ENCODE measurements around the gene CLDN34. TPM values are rescaled to one million over a fixed set of nuclear protein-coding genes. Genes with fewer than 3 reads are reported as not detected.

Gene CLDN34, protein sequence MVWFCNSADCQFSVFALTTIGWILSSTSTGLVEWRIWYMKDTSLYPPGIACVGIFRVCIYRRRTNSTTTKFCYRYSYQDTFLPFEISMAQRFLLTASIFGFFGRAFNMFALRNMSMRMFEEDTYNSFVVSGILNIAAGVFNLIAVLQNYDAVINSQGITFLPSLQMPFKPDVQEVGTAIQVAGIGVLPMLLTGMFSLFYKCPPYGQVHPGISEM
- polyA plus RNA-seq (2013, experiment 1 of 2): 0.15 TPM
- polyA plus RNA-seq (2013, experiment 2 of 2): 0.04 TPM

DNA sequence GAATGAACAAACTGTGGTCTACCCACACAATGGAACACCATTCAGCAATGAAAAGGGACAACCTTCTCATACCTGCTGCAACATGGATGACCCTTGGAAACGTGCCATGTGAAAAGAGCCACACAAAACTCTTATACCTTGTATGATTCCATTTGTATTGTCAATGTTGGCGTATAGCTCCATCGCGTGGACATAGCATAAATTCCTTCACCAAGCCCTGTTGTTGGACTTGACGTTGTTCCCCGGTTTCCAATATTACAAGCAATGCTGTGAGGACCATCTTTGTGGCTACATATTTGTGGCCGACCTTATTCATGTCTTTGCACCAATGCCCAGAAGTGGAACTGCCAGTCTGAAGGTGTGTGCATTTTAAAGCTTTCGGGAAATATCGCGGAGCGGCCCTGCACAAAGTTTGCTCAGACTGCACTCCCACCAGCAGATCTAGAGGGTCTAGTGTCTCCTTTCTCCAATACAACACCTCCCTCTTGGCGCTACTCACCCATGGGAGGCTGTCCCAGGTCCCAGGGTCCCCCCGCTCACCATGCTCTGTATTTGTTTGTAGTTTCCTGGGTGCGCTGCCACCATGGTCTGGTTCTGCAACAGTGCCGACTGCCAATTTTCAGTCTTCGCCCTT, at the start of gene CLDN34:
TSS of gene CLDN34 (plus strand) at position 584 of the 634 bp plus-strand sequence. CDS start at position 584, 0 bp downstream.
- no peak within 1 kb of the TSS for H3K4me3 ChIP-seq (ENCODE audit: insufficient read depth in 1 of 2, low read depth in 1 of 2, low read length in 2 of 2)
- H3K4me2 ChIP-seq (ENCODE audit: low read length, poor library complexity, severe bottlenecking): no peak within 1 kb of the TSS
- 94% methylated on average over 16 of the region's 16 CpGs for WGBS
- H3K27me3 ChIP-seq (ENCODE audit: control insufficient read depth in 1 of 2, insufficient read depth in 1 of 2, low read length in 2 of 2): no peaks in the 10 kb centered on the region
- no peak within 1 kb of the TSS for H2AK5ac ChIP-seq (ENCODE audit: low read length, severe bottlenecking)
- no peak within 1 kb of the TSS for H3K14ac ChIP-seq (ENCODE audit: low read length in 2 of 2)
- DNase-seq: no peak
- no peak within 1 kb of the TSS for H3K23ac ChIP-seq (ENCODE audit: low read length in 2 of 2)
- H4K8ac ChIP-seq (ENCODE audit: low read length): no peak within 1 kb of the TSS
- H2BK120ac ChIP-seq (ENCODE audit: low read depth, low read length): no peak within 1 kb of the TSS
- H3K9me3 ChIP-seq (ENCODE audit: control insufficient read depth, low read length): no peaks in the 10 kb centered on the region
- H2BK5ac ChIP-seq (ENCODE audit: low read depth, low read length, poor library complexity, severe bottlenecking): no peak within 1 kb of the TSS
- H3K79me1 ChIP-seq (replicated peaks; ENCODE audit: low read length, poor library complexity, severe bottlenecking): no peaks in the 10 kb centered on the region
- H2BK12ac ChIP-seq (ENCODE audit: low read length in 2 of 2): no peak within 1 kb of the TSS
- H4K91ac ChIP-seq (ENCODE audit: low read length): no peak within 1 kb of the TSS
- no peak within 1 kb of the TSS for H3K27ac ChIP-seq (ENCODE audit: low read length, poor library complexity, severe bottlenecking)
- no peak within 1 kb of the TSS for H3K9ac ChIP-seq (ENCODE audit: low read length)
- H2AFZ ChIP-seq (ENCODE audit: low read depth, low read length): no peak within 1 kb of the TSS
- no peak within 1 kb of the TSS for H3K4ac ChIP-seq (ENCODE audit: low read depth in 1 of 2, low read length in 2 of 2)
- H3K18ac ChIP-seq (ENCODE audit: low read depth in 1 of 2, low read length in 2 of 2): no peak within 1 kb of the TSS
- H2BK15ac ChIP-seq (ENCODE audit: low read depth, poor library complexity, severe bottlenecking): no peak within 1 kb of the TSS
- no peaks in the 10 kb centered on the region for H3K4me1 ChIP-seq (ENCODE audit: control insufficient read depth, insufficient read depth, low read depth, low read length)
- H3K36me3 ChIP-seq (ENCODE audit: control insufficient read depth in 1 of 2, insufficient read depth in 2 of 2, low read depth in 1 of 2, low read length in 2 of 2): peaks cover 0 to 4% of the 10 kb centered on the region in 2 experiments

DNA sequence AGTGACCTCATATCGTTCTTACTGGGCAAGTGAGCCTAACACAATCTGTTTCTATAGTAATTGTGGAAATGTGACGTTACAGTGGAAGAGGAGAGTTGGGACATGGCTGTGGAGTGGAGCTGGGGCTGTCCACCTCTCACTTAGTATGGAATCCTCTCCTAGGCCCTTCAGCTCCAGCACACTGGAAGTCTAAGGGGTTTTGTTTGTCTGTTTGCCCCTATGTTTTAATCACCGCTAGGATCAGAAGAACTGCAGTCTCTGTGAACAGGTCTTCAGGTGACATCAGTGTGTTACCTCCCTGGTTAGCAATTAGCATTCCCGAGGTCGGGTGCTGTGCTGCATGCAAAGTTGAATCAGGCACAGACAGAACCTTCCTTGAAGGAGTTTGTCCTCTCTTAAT, 49.3 kb upstream of the CLDN34 start:
- H3K27ac ChIP-seq (ENCODE audit: low read length, poor library complexity, severe bottlenecking): no peak overlapping the region
- no peaks in the 10 kb centered on the region for H3K36me3 ChIP-seq (ENCODE audit: control insufficient read depth in 1 of 2, insufficient read depth in 2 of 2, low read depth in 1 of 2, low read length in 2 of 2)
- no peak overlapping the region for H2BK120ac ChIP-seq (ENCODE audit: low read depth, low read length)
- H3K23ac ChIP-seq (ENCODE audit: low read length in 2 of 2): no peak overlapping the region
- H3K4me2 ChIP-seq (ENCODE audit: low read length, poor library complexity, severe bottlenecking): no peak overlapping the region
- no peak overlapping the region for H2BK12ac ChIP-seq (ENCODE audit: low read length in 2 of 2)
- H3K79me1 ChIP-seq (replicated peaks; ENCODE audit: low read length, poor library complexity, severe bottlenecking): peaks cover 3% of the 10 kb centered on the region
- no peak overlapping the region for H2AK5ac ChIP-seq (ENCODE audit: low read length, severe bottlenecking)
- no peak overlapping the region for H2AFZ ChIP-seq (ENCODE audit: low read depth, low read length)
- H2BK5ac ChIP-seq (ENCODE audit: low read depth, low read length, poor library complexity, severe bottlenecking): no peak overlapping the region
- no peak overlapping the region for H4K8ac ChIP-seq (ENCODE audit: low read length)
- H4K91ac ChIP-seq (ENCODE audit: low read length): no peak overlapping the region
- no peak overlapping the region for H3K4me3 ChIP-seq (ENCODE audit: insufficient read depth in 1 of 2, low read depth in 1 of 2, low read length in 2 of 2)
- peaks cover 3% of the 10 kb centered on the region for H3K4me1 ChIP-seq (ENCODE audit: control insufficient read depth, insufficient read depth, low read depth, low read length)
- H3K18ac ChIP-seq (ENCODE audit: low read depth in 1 of 2, low read length in 2 of 2): no peak overlapping the region
- no peak for DNase-seq
- no peak overlapping the region for H3K9ac ChIP-seq (ENCODE audit: low read length)
- 98% methylated on average over 3 of the region's 5 CpGs for WGBS
- H3K27me3 ChIP-seq (ENCODE audit: control insufficient read depth in 1 of 2, insufficient read depth in 1 of 2, low read length in 2 of 2): peaks cover 0 to 20% of the 10 kb centered on the region in 2 experiments
- peaks cover 4% of the 10 kb centered on the region for H3K9me3 ChIP-seq (ENCODE audit: control insufficient read depth, low read length)
- H3K4ac ChIP-seq (ENCODE audit: low read depth in 1 of 2, low read length in 2 of 2): no peak overlapping the region
- no peak overlapping the region for H2BK15ac ChIP-seq (ENCODE audit: low read depth, poor library complexity, severe bottlenecking)
- H3K14ac ChIP-seq (ENCODE audit: low read length in 2 of 2): no peak overlapping the region

DNA sequence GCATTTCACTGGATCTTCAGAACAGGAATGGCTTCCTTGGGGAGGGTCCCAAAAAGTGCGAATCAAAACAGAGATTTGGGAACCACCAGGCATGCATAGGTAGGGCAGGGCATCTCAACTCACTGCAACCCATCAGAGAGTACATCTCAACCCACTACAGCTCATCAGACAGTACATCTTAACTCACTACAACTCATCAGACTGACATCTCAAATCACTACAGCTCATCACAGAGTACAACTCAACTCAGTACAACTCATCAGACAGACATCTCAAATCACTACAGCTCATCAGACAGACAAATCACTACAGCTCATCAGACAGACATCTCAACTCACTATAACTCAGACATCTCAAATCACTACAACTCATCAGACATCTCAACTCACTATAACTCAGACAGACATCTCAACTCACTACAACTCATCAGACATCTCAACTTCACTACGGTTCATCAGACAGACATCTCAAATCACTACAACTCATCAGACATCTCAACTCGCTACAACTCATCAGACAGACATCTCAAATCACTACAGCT, 47.5 kb upstream of the CLDN34 start:
- no peak overlapping the region for H2AFZ ChIP-seq (ENCODE audit: low read depth, low read length)
- no peak overlapping the region for H2BK5ac ChIP-seq (ENCODE audit: low read depth, low read length, poor library complexity, severe bottlenecking)
- peaks cover 3% of the 10 kb centered on the region for H3K4me1 ChIP-seq (ENCODE audit: control insufficient read depth, insufficient read depth, low read depth, low read length)
- H4K8ac ChIP-seq (ENCODE audit: low read length): no peak overlapping the region
- H3K4me2 ChIP-seq (ENCODE audit: low read length, poor library complexity, severe bottlenecking): no peak overlapping the region
- 98% methylated on average over 3 of the region's 3 CpGs for WGBS
- no peak overlapping the region for H4K91ac ChIP-seq (ENCODE audit: low read length)
- H3K9ac ChIP-seq (ENCODE audit: low read length): no peak overlapping the region
- no peak overlapping the region for H2AK5ac ChIP-seq (ENCODE audit: low read length, severe bottlenecking)
- no peak overlapping the region for H3K23ac ChIP-seq (ENCODE audit: low read length in 2 of 2)
- no peak overlapping the region for H2BK15ac ChIP-seq (ENCODE audit: low read depth, poor library complexity, severe bottlenecking)
- H3K4me3 ChIP-seq (ENCODE audit: insufficient read depth in 1 of 2, low read depth in 1 of 2, low read length in 2 of 2): no peak overlapping the region
- no peak overlapping the region for H3K18ac ChIP-seq (ENCODE audit: low read depth in 1 of 2, low read length in 2 of 2)
- no peaks in the 10 kb centered on the region for H3K36me3 ChIP-seq (ENCODE audit: control insufficient read depth in 1 of 2, insufficient read depth in 2 of 2, low read depth in 1 of 2, low read length in 2 of 2)
- peaks cover 4% of the 10 kb centered on the region for H3K9me3 ChIP-seq (ENCODE audit: control insufficient read depth, low read length)
- no peak overlapping the region for H3K14ac ChIP-seq (ENCODE audit: low read length in 2 of 2)
- H3K4ac ChIP-seq (ENCODE audit: low read depth in 1 of 2, low read length in 2 of 2): no peak overlapping the region
- no peak for DNase-seq
- H3K27me3 ChIP-seq (ENCODE audit: control insufficient read depth in 1 of 2, insufficient read depth in 1 of 2, low read length in 2 of 2): peaks cover 0 to 14% of the 10 kb centered on the region in 2 experiments
- H2BK120ac ChIP-seq (ENCODE audit: low read depth, low read length): no peak overlapping the region
- no peak overlapping the region for H2BK12ac ChIP-seq (ENCODE audit: low read length in 2 of 2)
- no peak overlapping the region for H3K27ac ChIP-seq (ENCODE audit: low read length, poor library complexity, severe bottlenecking)
- peaks cover 1% of the 10 kb centered on the region for H3K79me1 ChIP-seq (replicated peaks; ENCODE audit: low read length, poor library complexity, severe bottlenecking)

DNA sequence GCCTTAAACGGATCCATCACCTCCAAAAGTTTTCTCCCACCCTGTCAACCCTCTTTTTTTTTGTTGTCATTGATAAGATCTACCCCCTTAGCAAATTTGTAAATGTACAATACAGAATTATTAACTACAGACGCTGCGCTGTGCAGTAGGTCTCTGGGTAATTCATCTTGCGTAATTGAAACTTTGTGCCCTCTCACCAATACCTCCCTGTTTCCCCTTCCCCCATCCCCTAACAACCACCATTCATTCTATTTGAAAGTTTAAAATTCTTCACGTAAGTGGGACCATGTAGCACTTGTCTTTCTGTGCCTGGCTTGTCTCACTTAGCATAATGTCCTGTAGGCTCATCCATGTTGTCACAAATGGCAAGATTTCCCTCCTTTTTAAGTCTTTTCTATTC, 45.8 kb upstream of the CLDN34 start:
- H3K14ac ChIP-seq (ENCODE audit: low read length in 2 of 2): no peak overlapping the region
- H2BK12ac ChIP-seq (ENCODE audit: low read length in 2 of 2): no peak overlapping the region
- H3K9me3 ChIP-seq (ENCODE audit: control insufficient read depth, low read length): peaks cover 4% of the 10 kb centered on the region
- no peak for DNase-seq
- H2BK120ac ChIP-seq (ENCODE audit: low read depth, low read length): no peak overlapping the region
- 98% methylated on average over 5 of the region's 5 CpGs for WGBS
- peaks cover 1% of the 10 kb centered on the region for H3K79me1 ChIP-seq (replicated peaks; ENCODE audit: low read length, poor library complexity, severe bottlenecking)
- H4K91ac ChIP-seq (ENCODE audit: low read length): no peak overlapping the region
- H2BK5ac ChIP-seq (ENCODE audit: low read depth, low read length, poor library complexity, severe bottlenecking): no peak overlapping the region
- H3K4me2 ChIP-seq (ENCODE audit: low read length, poor library complexity, severe bottlenecking): no peak overlapping the region
- H3K18ac ChIP-seq (ENCODE audit: low read depth in 1 of 2, low read length in 2 of 2): no peak overlapping the region
- no peak overlapping the region for H2AK5ac ChIP-seq (ENCODE audit: low read length, severe bottlenecking)
- H3K4ac ChIP-seq (ENCODE audit: low read depth in 1 of 2, low read length in 2 of 2): no peak overlapping the region
- peaks cover 0 to 4% of the 10 kb centered on the region in 2 experiments for H3K36me3 ChIP-seq (ENCODE audit: control insufficient read depth in 1 of 2, insufficient read depth in 2 of 2, low read depth in 1 of 2, low read length in 2 of 2)
- no peak overlapping the region for H3K27ac ChIP-seq (ENCODE audit: low read length, poor library complexity, severe bottlenecking)
- H2AFZ ChIP-seq (ENCODE audit: low read depth, low read length): no peak overlapping the region
- H2BK15ac ChIP-seq (ENCODE audit: low read depth, poor library complexity, severe bottlenecking): no peak overlapping the region
- H3K9ac ChIP-seq (ENCODE audit: low read length): no peak overlapping the region
- no peak overlapping the region for H4K8ac ChIP-seq (ENCODE audit: low read length)
- peaks cover 0 to 10% of the 10 kb centered on the region in 2 experiments for H3K27me3 ChIP-seq (ENCODE audit: control insufficient read depth in 1 of 2, insufficient read depth in 1 of 2, low read length in 2 of 2)
- no peak overlapping the region for H3K23ac ChIP-seq (ENCODE audit: low read length in 2 of 2)
- peaks cover 3% of the 10 kb centered on the region for H3K4me1 ChIP-seq (ENCODE audit: control insufficient read depth, insufficient read depth, low read depth, low read length)
- no peak overlapping the region for H3K4me3 ChIP-seq (ENCODE audit: insufficient read depth in 1 of 2, low read depth in 1 of 2, low read length in 2 of 2)

Data from mesenchymal stem cell (in vitro differentiated cells and primary cell).